Caco-2 (cell line): ENCODE results near the gene CDKN2B-AS1. TPM values are rescaled to one million over a fixed set of nuclear protein-coding genes. Genes with fewer than 3 reads are reported as not detected.

Experiments used
- BruUV-seq: library from RNA; stranded (reverse); fragments of 400-500 nt; replicated peaks from 2 replicates; lab custom pipeline; 2021; lab: Mats Ljungman, UMichigan
- CTCF ChIA-PET: fragments of 300-600 bp; sonication (Branson Sonifier 250); formaldehyde crosslinking; loops from one replicate; lab custom pipeline; 2022; ENCODE audit warnings: antibody characterized with exemption; lab: Charles Lee
- POLR2A ChIA-PET: fragments of 300-600 bp; sonication (Branson Sonifier 250); formaldehyde crosslinking; loops from one replicate; lab custom pipeline; 2022; ENCODE audit warnings: antibody characterized with exemption; lab: Charles Lee
- DNase-seq, 2 experiments: peaks; one replicate each; pipeline versions ENCODE4 v3.0.0 to v3.0.0-alpha.2; 2020 to 2022
- H3K27me3 ChIP-seq: replicated peaks from 2 replicates; pipeline ENCODE4 v1.6.0; 2011; ENCODE audit warnings: low read length; ENCODE audit not compliant: control insufficient read depth, insufficient read depth
- H3K36me3 ChIP-seq: 2 replicates; pipeline ENCODE4 v1.5.1; 2011; ENCODE audit warnings: low read length; ENCODE audit not compliant: control insufficient read depth, insufficient read depth
- H3K4me1 ChIP-seq: fragments of 250-450 bp; sonication (Bioruptor Pico); 2 replicates; pipeline ENCODE4 v1.5.1; 2020; ENCODE audit warnings: mild to moderate bottlenecking
- H3K4me3 ChIP-seq: 2 replicates; pipeline ENCODE4 v1.5.1; 2011; ENCODE audit warnings: low read depth, mild to moderate bottlenecking, control low read depth, low read length
- H3K9me3 ChIP-seq: fragments of 250-450 bp; sonication (Bioruptor Pico); 2 replicates; pipeline ENCODE4 v1.5.1; 2020; ENCODE audit warnings: mild to moderate bottlenecking, moderate library complexity
- H3K27ac Mint-ChIP-seq: one replicate; pipeline ENCODE4 v1.8.0; 2022; ENCODE audit warnings: mixed read lengths; ENCODE audit not compliant: unreplicated experiment
- H3K27me3 Mint-ChIP-seq: one replicate; pipeline ENCODE4 v1.8.0; 2022; ENCODE audit warnings: mixed read lengths; ENCODE audit not compliant: insufficient read depth, unreplicated experiment
- H3K36me3 Mint-ChIP-seq: one replicate; pipeline ENCODE4 v1.8.0; 2022; ENCODE audit warnings: mild to moderate bottlenecking, mixed read lengths; ENCODE audit not compliant: insufficient read depth, unreplicated experiment
- H3K4me1 Mint-ChIP-seq: one replicate; pipeline ENCODE4 v1.8.0; 2022; ENCODE audit warnings: low read depth, mixed read lengths; ENCODE audit not compliant: unreplicated experiment
- H3K4me3 Mint-ChIP-seq: one replicate; pipeline ENCODE4 v1.8.0; 2022; ENCODE audit warnings: mild to moderate bottlenecking, moderate library complexity, mixed read lengths; ENCODE audit not compliant: unreplicated experiment
- H3K9me3 Mint-ChIP-seq: one replicate; pipeline ENCODE4 v1.8.0; 2022; ENCODE audit warnings: mixed read lengths; ENCODE audit not compliant: unreplicated experiment
- CTCF ChIP-seq, 2 experiments: fragments of 200-600 bp in 1 of 2; IDR thresholded peaks; 1 replicate in 1 of 2; 2 replicates in 1 of 2; pipeline versions ENCODE4 v1.5.1 to v1.8.0; 2011 to 2022; ENCODE audit warnings: antibody characterized with exemption in 1 of 2, control low read depth in 1 of 2, inconsistent platforms in 1 of 2, low read depth in 1 of 2, low read length in 1 of 2, mild to moderate bottlenecking in 1 of 2, moderate library complexity in 1 of 2; ENCODE audit not compliant: insufficient read depth in 1 of 2, severe bottlenecking in 1 of 2, unreplicated experiment in 1 of 2
- intact Hi-C: fragments of 100-400 bp; cut with micrococcal nuclease; formaldehyde crosslinking; loops from one replicate; pipeline ENCODE4 v1.10.0; 2022; ENCODE audit not compliant: unreplicated experiment
- total RNA-seq: library from RNA; stranded (reverse); gene quantifications from 2 replicates; pipeline ENCODE4 v1.2.3, GENCODE V29; 2022

Gene CDKN2B-AS1
- total RNA-seq, 1 experiment from 2014 or later, result 1.2 TPM

- Histone ChIP-seq H3K9me3 (no peaks in the 10 kb centered on the region), H3K4me1 (peaks cover 36% of the 10 kb centered on the region), H3K27me3 (no peaks in the 10 kb centered on the region), H3K4me3 (no peak overlapping the region), H3K36me3 (no peaks in the 10 kb centered on the region)
- CTCF ChIA-PET, result no interaction called here
- Mint-ChIP-seq H3K4me3 (no peak overlapping the region), H3K27ac (no peak overlapping the region), H3K27me3 (no peaks in the 10 kb centered on the region), H3K36me3 (peaks cover 6% of the 10 kb centered on the region), H3K9me3 (no peaks in the 10 kb centered on the region), H3K4me1 (no peaks in the 10 kb centered on the region)
- BruUV-seq, result no TSS peak
- POLR2A ChIA-PET, result no interaction called here
- intact Hi-C loops, result loop anchor here (2.0 kb wide), 2 partner anchors 75 to 195 kb away; no protein-coding TSS in a partner anchor
- no peak for DNase-seq
- no peak for TF ChIP-seq CTCF (IDR thresholded peaks at IDR 0.05; ENCODE audit: insufficient read depth in 1 of 2, low read depth in 1 of 2, low read length in 1 of 2, severe bottlenecking in 1 of 2, unreplicated experiment in 1 of 2)
Observed at GRCh38 chr9:22043928-22044327, 49.3 kb downstream of the CDKN2B-AS1 start.

GRCh38 chr9:22044583-22044982, 50.0 kb downstream of the CDKN2B-AS1 start:
- no TSS peak for BruUV-seq

GRCh38 chr9:22045423-22045822, 50.8 kb downstream of the CDKN2B-AS1 start:
- no peak for TF ChIP-seq CTCF (IDR thresholded peaks at IDR 0.05; ENCODE audit: insufficient read depth in 1 of 2, low read depth in 1 of 2, low read length in 1 of 2, severe bottlenecking in 1 of 2, unreplicated experiment in 1 of 2)
- DNase-seq, result no peak
- peaks cover 36% of the 10 kb centered on the region for H3K4me1 ChIP-seq
- Mint-ChIP-seq H3K27ac (no peak overlapping the region), H3K9me3 (no peaks in the 10 kb centered on the region), H3K27me3 (no peaks in the 10 kb centered on the region), H3K4me3 (no peak overlapping the region), H3K36me3 (peaks cover 6% of the 10 kb centered on the region), H3K4me1 (no peaks in the 10 kb centered on the region)
- ChIA-PET CTCF (no interaction called here), POLR2A (no interaction called here)
- H3K4me3 ChIP-seq, result no peak overlapping the region
- no TSS peak for BruUV-seq
- intact Hi-C loops, result no loop called here
- no peaks in the 10 kb centered on the region for H3K27me3 ChIP-seq
- no peaks in the 10 kb centered on the region for H3K36me3 ChIP-seq
- no peaks in the 10 kb centered on the region for H3K9me3 ChIP-seq

More at GRCh38 chr9:22044583-22044982, 50.0 kb downstream of the CDKN2B-AS1 start:
- Mint-ChIP-seq H3K27me3 (no peaks in the 10 kb centered on the region), H3K27ac (no peak overlapping the region), H3K9me3 (no peaks in the 10 kb centered on the region), H3K4me1 (no peaks in the 10 kb centered on the region), H3K36me3 (peaks cover 6% of the 10 kb centered on the region), H3K4me3 (no peak overlapping the region)
- Histone ChIP-seq H3K4me3 (no peak overlapping the region), H3K27me3 (no peaks in the 10 kb centered on the region), H3K36me3 (no peaks in the 10 kb centered on the region), H3K9me3 (no peaks in the 10 kb centered on the region), H3K4me1 (peaks cover 36% of the 10 kb centered on the region)
- no peak for TF ChIP-seq CTCF (IDR thresholded peaks at IDR 0.05; ENCODE audit: insufficient read depth in 1 of 2, low read depth in 1 of 2, low read length in 1 of 2, severe bottlenecking in 1 of 2, unreplicated experiment in 1 of 2)
- ChIA-PET CTCF (no interaction called here), POLR2A (no interaction called here)
- DNase-seq, result no peak
- intact Hi-C loops, result no loop called here
